Bronchus fibroblast of lung (primary cell): ENCODE results near the gene TUNAR. TPM values are rescaled to one million over a fixed set of nuclear protein-coding genes. Genes with fewer than 3 reads are reported as not detected.

ENCODE experiments used
- total RNA-seq: library from RNA; depleted of rRNA; stranded (reverse); fragments of >200 nt; gene quantifications from 2 replicates; pipeline ENCODE4 v1.2.3, GENCODE V29; 2015

TUNAR gene
- not detected in 2 replicates for total RNA-seq

DNA sequence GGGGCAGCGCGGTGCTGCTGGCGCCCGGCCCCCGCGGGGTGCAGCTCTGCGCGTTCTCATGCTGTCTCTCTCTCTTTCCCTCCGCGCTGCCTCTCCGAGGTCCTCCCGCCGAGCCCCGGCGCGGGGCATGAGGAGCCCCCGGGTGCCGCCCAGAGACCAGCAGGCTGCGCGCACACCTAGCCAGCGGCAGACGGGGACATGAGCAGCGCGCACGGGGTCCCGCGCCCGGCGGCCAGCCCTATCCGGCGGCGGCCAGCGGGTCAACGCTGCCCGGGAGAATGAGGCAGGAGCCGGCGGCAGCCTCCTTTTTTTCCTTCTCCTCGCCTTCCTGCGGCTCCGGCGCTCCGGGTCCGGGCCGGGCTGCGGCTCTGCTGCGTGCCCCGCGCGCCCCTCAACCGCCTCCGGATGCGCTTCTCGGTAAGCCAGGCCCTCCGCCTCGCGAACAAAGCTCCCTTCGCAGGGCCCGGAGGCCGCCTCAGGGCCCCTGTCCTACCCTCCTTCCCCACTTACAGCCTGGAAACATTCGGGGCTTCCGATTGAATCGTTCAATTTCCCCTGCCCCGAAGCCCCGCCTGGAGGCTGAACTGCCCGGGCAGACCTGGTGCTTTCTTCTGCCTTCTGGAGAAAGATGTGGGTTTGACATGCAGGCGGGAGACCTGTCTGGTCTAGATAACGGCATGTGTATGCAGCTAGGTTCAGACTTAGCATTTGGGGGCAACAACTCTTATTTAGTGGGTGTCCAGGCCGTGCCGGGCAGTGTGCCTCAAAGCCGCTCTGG, at the start of gene TUNAR:
Gene TUNAR, plus strand, starts transcription at position 72 of the 778 bp plus-strand sequence.

Other genes with a start within 250 kb of the TUNAR start
- not detected in 2 replicates for gene TCL1B, start 190.4 kb upstream of the TUNAR start, total RNA-seq
- not detected in 2 replicates for gene TCL1A, start 162.7 kb upstream of the TUNAR start, total RNA-seq
- 12.4 and 14.7 TPM in 2 replicates for gene C14orf132, start 162.5 kb downstream of the TUNAR start, total RNA-seq